LNCaP clone FGC (cell line): Measurements from ENCODE around the gene ADAR.
A peak's percentile ranks its signal among the peaks of the same experiment; 100 is the strongest.

ENCODE experiments used
- DNase-seq: peaks from one replicate; pipeline ENCODE4 v3.0.0-alpha.2; 2011; ENCODE audit warnings: low read depth
- H3K4me3 ChIP-seq: 2 replicates; pipeline ENCODE4 v1.5.1; 2011; ENCODE audit warnings: mild to moderate bottlenecking, low read depth, low read length, control low read depth
- TF ChIP-seq, protein P1 (sequence below): IDR thresholded peaks from 2 replicates; pipeline ENCODE4 v1.5.1; 2012; ENCODE audit warnings: mild to moderate bottlenecking; ENCODE audit not compliant: control insufficient read depth, insufficient read depth; ENCODE audit errors: extremely low read depth

Gene ADAR

DNA sequence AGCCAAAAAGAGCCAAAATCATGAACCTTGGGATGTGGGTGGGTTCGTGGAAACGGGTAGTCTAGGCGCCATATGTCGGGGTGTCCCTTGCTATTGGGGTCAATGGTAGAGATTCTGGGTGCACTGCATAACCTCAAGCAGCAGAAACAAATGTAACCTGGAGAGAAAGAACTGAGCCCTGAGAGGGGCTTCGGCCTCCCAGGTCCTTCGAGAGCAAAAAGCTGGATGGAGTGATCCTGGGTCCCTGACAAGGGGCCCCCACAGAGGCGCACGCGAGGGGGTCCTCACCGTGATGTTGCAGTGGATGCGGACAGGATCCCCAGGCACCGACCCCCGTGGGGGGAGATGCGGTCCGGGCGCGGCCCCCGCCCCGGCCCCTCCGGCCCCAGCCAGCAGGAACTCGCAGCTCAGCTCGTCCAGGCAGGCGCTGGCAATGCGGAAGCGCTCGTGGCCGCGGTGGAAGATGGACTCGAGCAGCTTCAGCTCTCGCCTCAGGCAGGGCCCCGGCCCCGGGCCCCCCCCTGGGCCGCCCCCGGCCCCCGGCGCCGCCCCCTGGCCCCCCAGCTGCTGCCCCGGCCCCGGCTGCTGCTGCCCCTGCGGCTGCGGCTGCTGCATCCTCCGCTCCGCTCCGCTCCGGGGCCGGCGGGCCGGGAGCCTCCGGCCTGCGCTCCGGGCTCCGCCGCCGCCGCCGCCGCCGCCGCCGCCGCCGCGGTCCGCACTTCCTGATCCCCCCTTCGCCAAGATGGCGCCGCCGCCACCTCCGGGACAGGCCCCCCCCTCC, 49.9 kb downstream of the ADAR start, which contains the start of gene UBE2Q1:
UBE2Q1 (minus strand) TSS at position 724 of the 781 bp plus-strand sequence; CDS start at position 615, 109 bp downstream.
- no peak for DNase-seq
- H3K4me3 ChIP-seq: peak within 1 kb of the TSS; percentile 79
- TF ChIP-seq, protein P1, sequence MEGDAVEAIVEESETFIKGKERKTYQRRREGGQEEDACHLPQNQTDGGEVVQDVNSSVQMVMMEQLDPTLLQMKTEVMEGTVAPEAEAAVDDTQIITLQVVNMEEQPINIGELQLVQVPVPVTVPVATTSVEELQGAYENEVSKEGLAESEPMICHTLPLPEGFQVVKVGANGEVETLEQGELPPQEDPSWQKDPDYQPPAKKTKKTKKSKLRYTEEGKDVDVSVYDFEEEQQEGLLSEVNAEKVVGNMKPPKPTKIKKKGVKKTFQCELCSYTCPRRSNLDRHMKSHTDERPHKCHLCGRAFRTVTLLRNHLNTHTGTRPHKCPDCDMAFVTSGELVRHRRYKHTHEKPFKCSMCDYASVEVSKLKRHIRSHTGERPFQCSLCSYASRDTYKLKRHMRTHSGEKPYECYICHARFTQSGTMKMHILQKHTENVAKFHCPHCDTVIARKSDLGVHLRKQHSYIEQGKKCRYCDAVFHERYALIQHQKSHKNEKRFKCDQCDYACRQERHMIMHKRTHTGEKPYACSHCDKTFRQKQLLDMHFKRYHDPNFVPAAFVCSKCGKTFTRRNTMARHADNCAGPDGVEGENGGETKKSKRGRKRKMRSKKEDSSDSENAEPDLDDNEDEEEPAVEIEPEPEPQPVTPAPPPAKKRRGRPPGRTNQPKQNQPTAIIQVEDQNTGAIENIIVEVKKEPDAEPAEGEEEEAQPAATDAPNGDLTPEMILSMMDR: no peak

DNA sequence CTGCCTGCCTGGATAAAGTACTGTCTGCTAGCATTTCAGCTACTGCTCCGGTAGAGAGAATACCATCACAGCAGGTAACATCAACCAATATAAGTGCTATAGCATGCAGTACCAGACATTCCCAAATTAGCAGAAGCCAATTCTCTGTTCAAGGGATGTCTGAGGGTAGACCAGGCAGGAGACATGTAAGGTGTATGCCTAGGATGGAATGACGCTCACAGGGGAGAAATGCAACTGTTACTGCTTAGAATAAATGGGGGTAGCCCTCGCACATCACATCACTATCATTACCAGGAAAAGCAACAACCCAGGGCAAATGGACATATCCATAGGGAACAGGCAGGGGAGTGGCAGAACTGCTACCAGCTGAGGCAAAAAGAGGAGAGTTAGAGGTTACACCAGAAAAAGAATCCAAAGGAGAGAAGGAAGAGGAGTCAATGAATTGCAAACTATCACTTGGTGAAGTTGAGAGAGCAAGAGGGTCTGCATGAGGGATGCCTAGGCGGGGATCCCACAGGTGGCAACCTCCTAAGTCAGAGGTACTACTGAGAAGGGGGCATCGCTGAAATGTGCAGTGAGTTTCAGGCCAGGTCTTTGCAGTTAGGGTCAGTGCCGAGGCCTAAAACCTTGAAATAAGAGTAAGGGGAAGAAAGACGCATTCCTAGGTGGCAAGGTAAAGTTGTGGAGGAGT, 50.6 kb downstream of the ADAR start:
- H3K4me3 ChIP-seq: peak overlapping the region; percentile 79
- no peak for DNase-seq
- TF ChIP-seq, protein P1: no peak

DNA sequence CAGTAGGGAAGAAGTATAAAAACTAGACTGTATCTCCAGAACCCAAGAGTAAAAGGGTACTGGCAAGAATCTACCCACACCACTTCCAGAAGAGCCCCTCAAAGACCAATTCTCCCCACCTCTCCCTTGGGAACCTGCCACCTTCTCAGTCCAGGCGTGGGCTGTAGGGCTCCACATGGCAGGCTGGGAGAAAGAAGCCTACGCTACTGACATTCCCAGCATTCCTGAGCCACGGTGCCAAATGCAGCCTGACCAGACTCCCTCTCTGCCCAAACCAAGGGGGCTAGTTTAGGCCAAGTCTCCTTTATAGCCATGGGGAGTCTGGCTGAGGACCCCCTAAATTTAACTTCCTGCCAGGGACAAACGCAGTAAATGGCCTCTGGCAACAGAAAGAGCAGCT, 51.6 kb downstream of the ADAR start:
- peak overlapping the region; percentile 79 for H3K4me3 ChIP-seq
- TF ChIP-seq, protein P1: no peak
- DNase-seq: no peak

- H3K4me3 ChIP-seq: no peak overlapping the region
- DNase-seq: no peak
- TF ChIP-seq, protein P1: no peak
Observed at GRCh38 chr1:154553056-154554030, 54.6 kb downstream of the ADAR start.

DNA sequence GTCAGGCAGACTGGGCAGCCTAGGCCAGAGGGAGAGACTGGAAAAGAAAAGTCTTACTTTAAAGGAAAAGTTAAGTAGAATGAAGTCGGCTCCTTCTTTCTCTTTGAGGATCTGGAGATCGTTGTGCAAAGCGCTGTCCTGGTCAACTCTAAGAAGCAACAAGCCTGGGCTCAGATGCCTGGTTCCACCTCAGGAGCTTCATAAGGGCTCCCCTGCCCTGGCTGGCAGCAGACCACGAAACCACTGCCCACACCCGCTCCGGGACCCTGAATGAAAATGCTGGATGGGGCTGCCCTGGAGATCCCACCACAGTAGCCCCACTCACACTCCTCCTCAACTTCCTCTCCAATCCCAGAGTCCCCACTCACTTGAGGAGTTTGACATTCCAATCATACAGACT, 56.0 kb downstream of the ADAR start:
- no peak for DNase-seq
- TF ChIP-seq, protein P1: no peak
- no peak overlapping the region for H3K4me3 ChIP-seq

DNA sequence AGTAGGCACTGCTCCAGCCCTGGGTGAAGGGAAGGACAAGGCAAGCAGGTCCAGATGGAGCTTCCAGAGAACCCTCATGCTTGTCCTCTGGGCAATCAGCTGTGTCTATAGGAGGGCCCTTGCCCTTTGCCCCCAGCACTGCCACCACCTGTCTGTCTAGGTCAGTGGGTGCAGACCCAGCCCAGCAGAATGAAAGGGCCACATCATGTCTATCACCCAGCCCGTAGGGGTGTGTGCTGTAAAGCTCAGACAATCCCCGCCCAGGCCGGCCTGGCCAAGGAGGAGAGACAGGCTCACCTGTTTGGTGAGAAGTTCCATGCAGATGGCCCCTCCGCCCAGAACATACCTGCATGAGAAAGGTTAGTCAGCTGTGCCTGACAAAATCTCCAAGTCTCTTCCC, 56.5 kb downstream of the ADAR start:
- no peak overlapping the region for H3K4me3 ChIP-seq
- no peak for DNase-seq
- TF ChIP-seq, protein P1: no peak
